ENCODE results near the gene LUC7L2. TPM values are rescaled to one million over a fixed set of nuclear protein-coding genes. Genes with fewer than 3 reads are reported as not detected.

LUC7L2 gene
- total RNA-seq, result 10 to 100 TPM; 28.2 to 38.9 TPM
- 10 to 100 TPM; 16.2 to 17.5 TPM for polyA plus RNA-seq

GRCh38 chr7:139359366-139360209 lies at the start of gene LUC7L2:
LUC7L2 (plus strand) TSS chr7:139359894; CDS start chr7:139360262, 368 bp downstream.
- H3K9me3 ChIP-seq (ENCODE audit: control insufficient read depth in 4 of 4, low read length in 3 of 4), result no peaks in the 10 kb centered on the region
- H3K4me1 ChIP-seq (ENCODE audit: control insufficient read depth in 4 of 4, insufficient read depth in 4 of 4, low read length in 3 of 4), result peaks cover 8 to 32% (median 19%) of the 10 kb centered on the region in 4 donors
- peak within 1 kb of the TSS; percentile 97 to 100 for H3K27ac ChIP-seq (ENCODE audit: low read depth in 1 of 2, low read length in 2 of 2)
- H3K9ac ChIP-seq (ENCODE audit: low read depth in 1 of 2, low read length in 2 of 2), result peak within 1 kb of the TSS; percentile 92 to 95
- peak within 1 kb of the TSS; percentile 94 to 98 (median 97) for H3K4me3 ChIP-seq (ENCODE audit: low read depth in 1 of 3, low read length in 3 of 3)
- TF ChIP-seq CTCF (IDR thresholded peaks at IDR 0.05; ENCODE audit: low read depth, low read length, missing input control), result no peak
- peak; percentile 80 for TF ChIP-seq SP1 (IDR thresholded peaks at IDR 0.05)
- peak in 1 of 2 donors; percentile 30 for TF ChIP-seq JUND (IDR thresholded peaks at IDR 0.05)
- TF ChIP-seq RAD21 (IDR thresholded peaks at IDR 0.05), result no peak
- TF ChIP-seq FOXA2 (IDR thresholded peaks at IDR 0.05), result no peak
- peak; percentile 93 for TF ChIP-seq REST (IDR thresholded peaks at IDR 0.05)
- TF ChIP-seq ZBTB33 (IDR thresholded peaks at IDR 0.05), result peak; percentile 100
- peak; percentile 91 for TF ChIP-seq TAF1 (conservative IDR thresholded peaks at IDR 0.05)
- peak; percentile 74 for TF ChIP-seq MAX (IDR thresholded peaks at IDR 0.05)
- TF ChIP-seq FOXA1 (IDR thresholded peaks at IDR 0.05), result no peak
- peak in 1 of 2 donors; percentile 7 for TF ChIP-seq HNF4A (conservative IDR thresholded peaks at IDR 0.05)
- TF ChIP-seq EGR1 (IDR thresholded peaks at IDR 0.05; ENCODE audit: low read depth in 2 of 2), result peak; percentile 17 to 32
- peak in 1 of 2 donors; percentile 11 for TF ChIP-seq RXRA (IDR thresholded peaks at IDR 0.05)
- TF ChIP-seq HNF4G (IDR thresholded peaks at IDR 0.05), result no peak
- no peak for TF ChIP-seq ATF3 (IDR thresholded peaks at IDR 0.05)
- TF ChIP-seq YY1 (IDR thresholded peaks at IDR 0.05), result peak; percentile 82
- TF ChIP-seq GABPA (IDR thresholded peaks at IDR 0.05 in 1 of 2, conservative IDR thresholded peaks at IDR 0.05 in 1 of 2), result peak in 1 of 2 donors; percentile 65
- TF ChIP-seq NR2F2 (IDR thresholded peaks at IDR 0.05), result no peak
- peaks cover 0 to 9% (median 0%) of the 10 kb centered on the region in 4 donors for H3K36me3 ChIP-seq (ENCODE audit: control insufficient read depth in 4 of 4, insufficient read depth in 3 of 4, low read depth in 1 of 4, low read length in 3 of 4)
- under 1% methylated on average over 98 of the region's 98 CpGs for WGBS
- DNase-seq (ENCODE audit: low spot score), result peak; percentile 99
- no peaks in the 10 kb centered on the region for H3K27me3 ChIP-seq (ENCODE audit: control insufficient read depth in 4 of 4, insufficient read depth in 4 of 4, low read length in 3 of 4)

Measured in liver (tissue), 9 donors.